ENCODE data around the gene TREML1.
"Not testable (repeated sequence)": the region's sequence is repeated elsewhere in the genome, so short reads cannot be mapped to it uniquely, and the experiment has no call there.

The TREML1 gene

DNA sequence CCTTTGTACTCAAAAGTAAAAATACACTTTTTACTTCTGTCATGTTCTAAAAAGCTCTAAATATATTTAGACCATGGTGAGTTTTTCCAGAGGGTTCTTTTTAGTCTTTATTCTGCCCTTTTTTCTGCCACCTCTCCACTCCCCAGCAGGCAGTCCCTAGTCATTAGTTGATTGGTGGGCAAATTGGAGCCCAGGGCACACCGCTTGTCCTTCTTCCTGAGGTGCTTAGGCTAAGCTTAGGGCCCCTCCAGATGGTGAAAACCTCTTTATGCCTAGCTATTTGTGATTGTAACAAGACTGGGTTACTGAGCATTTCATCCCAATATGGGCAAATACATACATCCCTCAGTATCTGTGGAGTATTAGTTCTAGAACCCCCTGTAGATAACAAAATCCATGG is 6.2 kb downstream of the TREML1 start:
- no peak for DNase-seq (ENCODE audit: low read depth)

DNA sequence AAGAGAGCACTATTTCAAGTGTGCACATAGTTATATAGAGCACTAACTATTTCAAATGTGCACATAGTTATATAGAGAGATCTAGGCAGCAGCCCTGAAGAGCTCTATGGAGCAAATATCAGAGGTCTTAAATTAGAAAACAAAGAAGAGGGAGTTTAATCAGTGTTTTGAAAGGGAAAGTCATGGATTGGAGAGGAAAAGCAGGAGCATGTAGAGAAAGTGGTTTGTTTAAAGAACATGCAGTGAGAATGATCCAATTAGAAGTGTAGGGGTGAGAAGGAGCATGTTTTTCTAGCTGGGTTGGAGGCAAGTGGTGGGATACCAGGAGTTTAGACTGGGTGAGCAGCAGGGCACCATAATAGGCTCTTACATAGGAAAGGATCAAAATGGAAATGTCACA is 17.2 kb downstream of the TREML1 start:
- DNase-seq (ENCODE audit: low read depth), result no peak

DNA sequence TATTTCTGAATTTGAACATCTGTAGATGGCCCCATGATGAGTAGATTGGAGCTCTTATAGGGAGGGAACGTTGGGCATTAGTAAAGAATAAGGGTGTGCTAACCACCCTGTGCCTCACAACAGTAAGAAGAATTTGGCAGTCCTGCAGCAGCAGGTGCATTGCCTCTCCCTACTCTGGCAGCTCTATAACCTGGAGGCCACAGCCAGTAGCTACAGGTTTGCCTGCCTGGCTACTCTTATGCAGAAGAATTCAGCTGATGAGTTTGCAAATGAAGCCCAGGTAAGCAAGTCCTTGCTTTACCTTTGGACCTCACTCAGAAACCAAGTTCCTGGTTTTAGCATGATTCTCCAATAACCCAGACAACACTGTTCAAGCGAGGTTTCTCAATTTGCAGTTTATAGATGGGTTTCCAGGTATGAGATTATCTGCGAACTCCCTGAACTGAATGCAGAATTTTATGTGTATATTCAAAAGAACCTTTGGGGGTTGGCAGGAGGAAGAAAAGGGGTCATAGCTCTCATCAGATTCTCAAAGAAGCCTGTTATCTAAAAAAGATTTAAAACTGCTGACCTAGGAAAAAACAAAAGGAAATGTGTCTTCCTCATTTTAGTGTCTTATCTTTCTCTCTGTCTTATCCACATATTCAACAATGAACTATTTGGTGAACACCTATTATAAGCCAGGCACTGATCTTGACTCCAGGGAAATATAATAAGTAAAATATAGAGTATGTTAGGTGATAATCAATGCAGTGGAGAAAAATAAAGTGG is 18.9 kb downstream of the TREML1 start:
- DNase-seq (ENCODE audit: low read depth), result no peak

DNA sequence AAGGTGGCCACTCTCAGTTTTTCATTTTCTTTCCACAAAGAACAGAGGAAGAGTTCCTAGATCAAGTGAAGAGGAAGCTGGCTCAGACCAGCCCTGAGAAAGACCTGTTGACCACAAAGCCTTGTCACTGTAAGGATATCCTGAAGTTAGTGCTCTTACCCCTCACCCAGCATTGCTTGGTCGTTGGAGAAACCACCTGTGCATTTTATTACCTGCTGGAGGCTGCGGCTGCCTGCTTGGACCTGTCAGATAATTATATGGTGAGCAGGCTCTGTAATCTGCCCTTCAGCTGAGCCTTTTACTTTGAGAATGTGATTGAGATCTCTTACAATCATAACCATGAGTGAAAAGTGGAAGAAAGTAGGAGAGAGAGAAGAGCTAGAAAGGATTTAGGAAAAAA is 21.9 kb downstream of the TREML1 start:
- no peak for DNase-seq (ENCODE audit: low read depth)

DNA sequence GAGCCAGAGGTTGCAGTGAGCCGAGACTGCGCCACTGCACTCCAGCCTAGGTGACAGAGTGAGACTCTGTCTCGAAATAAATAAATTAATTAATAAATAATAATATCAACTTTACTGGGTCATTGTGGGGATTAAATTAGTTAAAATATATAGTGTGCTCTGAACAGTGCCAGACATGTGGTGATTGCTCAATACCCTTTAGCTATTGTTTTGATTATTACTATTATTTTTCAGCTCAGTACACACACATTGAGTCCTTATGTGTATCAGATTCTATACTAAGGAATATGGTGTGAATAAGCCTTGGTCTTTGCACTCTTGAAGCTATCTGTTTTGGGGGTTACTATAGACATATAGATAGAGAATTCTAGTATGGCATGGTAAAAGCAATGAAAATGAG is 28.9 kb downstream of the TREML1 start:
- DNase-seq (ENCODE audit: low read depth), result no peak

DNA sequence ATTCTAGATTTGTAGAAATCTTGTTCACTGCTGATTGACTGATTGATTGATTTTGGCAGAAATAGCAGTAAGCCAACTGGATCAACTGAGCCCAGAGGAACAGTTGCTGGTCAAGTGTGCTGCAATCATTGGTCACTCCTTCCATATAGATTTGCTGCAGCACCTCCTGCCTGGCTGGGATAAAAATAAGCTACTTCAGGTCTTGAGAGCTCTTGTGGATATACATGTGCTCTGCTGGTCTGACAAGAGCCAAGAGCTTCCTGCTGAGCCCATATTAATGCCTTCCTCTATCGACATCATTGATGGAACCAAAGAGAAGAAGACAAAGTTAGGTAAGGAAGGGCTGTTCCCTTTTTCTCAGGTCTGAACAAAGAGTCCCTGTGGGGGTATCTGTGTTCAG is 31.2 kb downstream of the TREML1 start:
- DNase-seq (ENCODE audit: low read depth), result no peak

DNA sequence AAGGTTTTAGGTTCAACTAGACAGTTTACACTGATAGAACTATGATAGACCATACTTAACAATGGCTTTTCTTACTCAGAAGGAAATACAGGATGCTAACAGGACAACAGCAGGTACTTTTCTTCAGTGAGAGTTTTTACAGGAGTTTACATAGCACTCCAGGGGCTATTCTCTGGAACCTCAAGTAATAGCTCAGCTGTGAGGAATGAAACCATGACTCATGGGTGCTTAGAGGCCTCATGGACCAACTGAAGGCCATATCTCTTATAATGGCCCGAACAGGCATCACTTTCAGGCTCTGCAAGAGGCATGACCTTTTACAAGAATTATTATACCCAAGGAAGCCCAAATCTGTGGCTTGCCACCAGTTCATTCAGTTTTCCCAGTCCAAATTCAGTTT is 31.8 kb downstream of the TREML1 start:
- DNase-seq (ENCODE audit: low read depth), result no peak

DNA sequence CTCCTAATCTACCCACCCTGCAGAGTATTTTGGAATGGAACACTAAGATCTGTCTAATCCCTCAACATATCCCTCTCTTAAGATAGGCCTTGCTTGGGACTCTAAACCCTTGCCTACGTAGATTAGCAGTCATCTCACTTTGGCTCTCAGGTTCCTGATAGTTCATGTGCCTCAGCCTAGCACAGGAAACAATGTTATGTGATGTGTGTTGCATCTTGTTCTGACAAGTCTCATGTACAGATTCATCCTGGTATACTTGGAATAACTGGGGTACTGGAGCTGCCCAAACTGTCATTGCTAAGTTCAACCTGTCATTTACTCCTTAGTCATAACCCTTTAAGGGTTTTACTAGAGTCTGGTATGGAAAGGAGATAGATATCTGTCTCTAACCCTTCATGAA is 34.1 kb downstream of the TREML1 start:
- no peak for DNase-seq (ENCODE audit: low read depth)

DNA sequence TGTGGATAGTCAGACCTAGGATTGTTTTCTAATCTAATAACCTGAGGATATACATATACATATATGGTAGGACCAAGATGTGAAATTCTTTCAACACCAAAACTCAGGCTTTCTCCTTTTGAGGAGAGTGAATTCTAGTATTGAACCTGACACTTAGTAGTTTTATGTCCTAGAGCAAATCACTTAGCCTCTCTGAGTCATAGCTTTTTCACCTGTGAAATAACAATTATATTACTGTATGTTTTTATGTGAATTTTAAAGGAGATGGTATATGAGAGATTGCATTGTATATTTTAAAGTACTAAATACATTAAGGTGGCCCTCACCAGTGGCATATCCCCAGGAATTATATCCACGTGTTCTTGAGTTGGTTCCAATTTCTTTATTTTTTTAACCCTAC is 34.6 kb downstream of the TREML1 start:
- DNase-seq (ENCODE audit: low read depth), result no peak

DNA sequence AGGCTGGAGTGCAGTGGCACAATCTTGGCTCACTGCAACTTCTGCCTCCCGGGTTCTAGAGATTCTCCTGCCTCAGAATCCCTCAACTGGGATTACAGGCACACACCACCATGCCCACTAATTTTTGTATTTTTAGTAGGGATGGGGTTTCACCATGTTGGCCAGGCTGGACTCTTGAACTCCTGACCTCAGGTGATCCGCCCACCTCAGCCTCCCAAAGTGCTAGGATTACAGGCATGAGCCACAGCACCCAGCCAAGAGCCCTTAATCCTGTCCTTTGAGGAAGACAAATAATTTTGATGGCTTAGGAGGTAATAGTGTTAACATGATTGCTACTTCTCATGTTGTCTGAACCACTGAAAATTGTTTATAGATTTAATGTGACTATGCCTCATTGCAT is 39.1 kb downstream of the TREML1 start:
- DNase-seq (ENCODE audit: low read depth), result not testable (repeated sequence)

DNA sequence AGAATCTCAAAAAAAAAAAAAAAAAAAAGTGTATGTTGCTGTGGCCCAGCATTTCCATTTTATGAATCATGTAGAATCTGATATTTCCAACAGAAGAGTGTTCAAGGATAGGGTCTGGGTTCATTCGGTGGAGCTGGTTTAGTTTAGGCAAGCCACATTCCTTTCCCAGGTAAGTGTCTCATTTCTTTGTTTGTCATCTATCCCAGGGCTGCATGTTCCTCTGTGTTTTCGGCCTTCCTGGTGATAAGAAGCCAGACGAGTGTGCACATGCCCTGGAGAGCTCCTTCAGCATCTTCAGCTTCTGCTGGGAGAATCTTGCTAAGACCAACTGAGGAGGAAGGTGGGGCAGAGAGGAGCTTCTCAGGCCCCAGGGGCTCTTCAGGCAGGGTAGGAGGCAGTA is 43.1 kb downstream of the TREML1 start:
- DNase-seq (ENCODE audit: low read depth), result no peak

DNA sequence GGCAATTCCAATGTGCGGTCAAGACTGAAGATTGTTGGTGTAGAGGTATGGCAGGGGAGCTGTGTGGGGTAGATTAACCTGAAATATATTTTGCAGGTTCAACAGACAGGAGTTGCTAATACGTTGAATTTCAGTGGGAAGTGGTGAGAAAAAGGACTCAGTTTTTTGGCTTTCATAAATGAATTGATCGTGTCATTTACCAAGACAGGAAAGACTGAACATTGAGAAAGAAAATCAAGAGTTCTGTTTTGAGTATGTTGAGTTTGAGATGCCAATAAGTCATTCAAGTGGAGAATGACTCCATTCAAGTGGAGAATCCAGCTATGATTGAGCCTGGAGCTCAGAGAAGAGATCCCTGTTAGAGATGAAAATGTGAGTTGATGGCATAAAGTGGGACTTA is 50.3 kb downstream of the TREML1 start:
- no peak for DNase-seq (ENCODE audit: low read depth)

DNA sequence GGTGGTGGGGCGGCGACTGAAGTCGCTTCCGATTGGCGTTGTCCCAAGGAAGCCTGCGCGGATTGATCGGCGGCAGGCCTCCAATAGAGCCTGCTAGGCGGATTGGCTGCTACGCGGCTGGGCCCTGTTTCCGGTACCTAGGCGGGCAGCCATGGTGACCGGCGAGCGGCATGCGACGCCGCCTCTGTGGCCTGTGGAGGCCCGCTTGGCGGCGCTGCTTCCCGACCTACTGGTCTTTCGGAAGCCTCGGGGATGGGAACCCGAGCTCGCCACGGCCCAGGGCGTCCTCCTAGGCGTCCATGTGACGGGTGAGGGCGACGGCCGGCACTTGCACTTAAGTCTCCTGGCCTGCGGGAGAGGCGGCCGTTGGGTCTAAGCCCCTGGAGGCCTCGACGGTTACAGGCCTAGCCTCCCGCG is 53.3 kb downstream of the TREML1 start:
- no peak for DNase-seq (ENCODE audit: low read depth)
